A549 treated with ZK216348 at 1 μM for 4 hours (cell line): ENCODE data around the gene KLK13. TPM values are rescaled to one million over a fixed set of nuclear protein-coding genes. Genes with fewer than 3 reads are reported as not detected.

Experiments
- total RNA-seq: library from RNA; stranded (reverse); fragments of 200-300 nt; extraction: Qiagen RNA extraction; gene quantifications from 5 replicates; pipeline ENCODE4 v1.2.3, GENCODE V29; 2022; ENCODE audit warnings: low read depth

KLK13 gene, protein sequence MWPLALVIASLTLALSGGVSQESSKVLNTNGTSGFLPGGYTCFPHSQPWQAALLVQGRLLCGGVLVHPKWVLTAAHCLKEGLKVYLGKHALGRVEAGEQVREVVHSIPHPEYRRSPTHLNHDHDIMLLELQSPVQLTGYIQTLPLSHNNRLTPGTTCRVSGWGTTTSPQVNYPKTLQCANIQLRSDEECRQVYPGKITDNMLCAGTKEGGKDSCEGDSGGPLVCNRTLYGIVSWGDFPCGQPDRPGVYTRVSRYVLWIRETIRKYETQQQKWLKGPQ
- total RNA-seq: 0.31 to 0.38 TPM in 2 of 5 replicates, not detected in the others

GRCh38 chr19:51064534-51065220 is at the start of gene KLK13:
KLK13 (minus strand) TSS chr19:51065092; CDS start chr19:51065067, 25 bp downstream.

DNA sequence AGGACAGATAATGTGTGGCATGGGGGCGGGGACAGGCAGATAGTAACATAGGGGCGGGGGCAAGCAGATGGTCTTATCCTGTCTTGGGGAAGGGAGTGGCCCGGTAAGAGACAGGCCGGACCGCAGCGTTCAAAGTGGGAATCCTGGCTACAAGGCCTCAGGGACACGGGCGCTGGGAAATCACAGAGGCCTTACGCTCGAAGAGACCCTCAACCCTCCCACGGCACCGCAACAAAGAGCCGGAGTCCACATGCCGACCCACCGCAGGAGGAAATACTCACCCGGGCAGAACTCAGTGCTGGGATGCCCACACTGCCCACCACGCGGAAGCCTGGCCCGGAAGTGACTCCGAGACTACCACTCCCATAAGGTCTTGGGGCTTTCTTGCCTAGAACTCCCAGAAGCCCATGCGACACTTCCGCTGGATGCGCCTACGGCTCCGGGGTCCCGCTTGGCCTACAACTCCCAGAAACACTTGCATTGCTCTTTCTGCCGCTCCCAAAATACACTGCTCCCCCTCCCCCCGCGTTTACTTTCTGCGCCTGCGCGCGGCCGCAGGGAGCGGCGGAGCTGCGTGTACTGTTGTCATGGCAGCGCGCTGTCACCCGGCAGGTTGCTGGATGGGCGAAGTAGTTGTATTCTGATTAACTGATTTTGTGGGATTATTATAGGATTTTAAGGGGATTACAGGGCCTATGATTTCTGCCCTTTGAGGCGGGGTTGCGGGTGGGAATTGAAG is 43.3 kb upstream of the KLK13 start, which contains the start of gene CTU1:
CTU1 (minus strand) TSS at position 344 of the 739 bp plus-strand sequence. CDS start 3,840 bp downstream, outside the sequence.

GRCh38 chr19:51082611-51083010 is 17.7 kb upstream of the KLK13 start, which contains the start of gene KLK14:
KLK14 (minus strand) TSS chr19:51082887; CDS start chr19:51082614, 273 bp downstream.

DNA sequence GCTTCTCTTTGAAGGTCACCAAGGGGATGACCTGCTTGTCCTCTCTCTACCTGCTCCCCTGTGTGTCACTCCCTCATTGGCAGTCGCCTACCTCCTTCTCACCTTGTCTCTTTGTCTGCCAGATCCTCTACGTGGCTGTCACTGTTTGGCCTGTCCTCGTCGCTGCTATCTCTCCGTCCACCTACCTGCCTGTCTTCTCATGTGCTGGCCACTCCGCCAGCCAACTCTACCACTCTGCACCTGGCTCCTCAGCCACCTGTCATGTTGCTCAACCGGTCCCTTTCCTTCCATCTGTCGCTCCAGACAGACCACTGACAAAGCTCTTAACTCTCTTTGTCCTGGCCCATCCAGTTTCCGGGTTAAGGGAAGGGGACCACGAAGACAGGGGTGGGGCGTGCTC is 30.2 kb downstream of the KLK13 start, which contains the start of gene KLK12:
KLK12 (minus strand) TSS at position 299 of the 400 bp plus-strand sequence. CDS start 381 bp downstream, outside the sequence.

DNA sequence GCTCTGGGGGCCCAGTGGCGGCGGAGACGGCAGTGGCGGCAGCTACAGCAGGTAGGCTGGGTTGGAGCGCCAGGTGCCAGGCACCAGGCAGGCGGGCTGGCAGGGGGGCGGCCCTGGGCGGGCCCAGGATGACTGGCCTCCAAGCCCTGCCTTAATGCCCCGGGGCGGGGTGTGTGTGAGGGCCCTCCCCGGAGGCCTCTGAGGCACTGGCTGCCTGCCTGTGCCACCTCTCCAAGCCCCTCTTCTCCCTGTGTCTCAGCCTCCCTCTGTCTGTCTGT is 38.4 kb downstream of the KLK13 start, which contains the start of gene KLK11:
KLK11 (minus strand) TSS at position 63 of the 278 bp plus-strand sequence. CDS start 985 bp downstream, outside the sequence.

GRCh38 chr19:51019544-51019925 is 45.4 kb downstream of the KLK13 start, which contains the start of gene KLK10:
KLK10 (minus strand) TSS chr19:51019709; CDS start chr19:51019130, 579 bp downstream.

Other genes with a start within 250 kb of the KLK13 start
- gene KLK1, start 241.3 kb downstream of the KLK13 start, total RNA-seq: 0.15 TPM in 1 of 5 replicates, not detected in the others
- not detected in 5 replicates for gene KLK15, start 231.5 kb downstream of the KLK13 start, total RNA-seq
- gene KLK3, start 210.2 kb downstream of the KLK13 start, total RNA-seq: not detected in 5 replicates
- 0.27 TPM in 1 of 5 replicates, not detected in the others for gene KLK2, start 191.7 kb downstream of the KLK13 start, total RNA-seq
- 0.41 TPM in 1 of 5 replicates, not detected in the others for gene KLK4, start 153.7 kb downstream of the KLK13 start, total RNA-seq
- not detected in 5 replicates for gene KLK5, start 112.1 kb downstream of the KLK13 start, total RNA-seq
- gene KLK6, start 95.5 kb downstream of the KLK13 start, total RNA-seq: 0.22 to 1.1 TPM (median 0.66 TPM) in 5 replicates
- gene KLK7, start 81.2 kb downstream of the KLK13 start, total RNA-seq: not detected in 5 replicates
- gene KLK8, start 63.5 kb downstream of the KLK13 start, total RNA-seq: not detected in 5 replicates
- gene KLK10, start 45.4 kb downstream of the KLK13 start, total RNA-seq: 0.20 to 0.60 TPM (median 0.50 TPM) in 4 of 5 replicates, not detected in the other
- gene KLK11, start 38.5 kb downstream of the KLK13 start, total RNA-seq: 0.21 TPM in 1 of 5 replicates, not detected in the others
- not detected in 5 replicates for gene KLK12, start 30.1 kb downstream of the KLK13 start, total RNA-seq
- gene KLK14, start 17.8 kb upstream of the KLK13 start, total RNA-seq: 0.20 to 0.68 TPM (median 0.28 TPM) in 5 replicates
- 2.8 to 19.3 TPM (median 16.8 TPM) in 5 replicates for gene CTU1, start 43.3 kb upstream of the KLK13 start, total RNA-seq
- not detected in 5 replicates for gene SIGLEC9, start 59.8 kb upstream of the KLK13 start, total RNA-seq
- not detected in 5 replicates for gene SIGLEC7, start 77.2 kb upstream of the KLK13 start, total RNA-seq
- 0.13 to 0.27 TPM in 2 of 5 replicates, not detected in the others for gene CD33, start 160.0 kb upstream of the KLK13 start, total RNA-seq
- gene SIGLECL1, start 186.0 kb upstream of the KLK13 start, total RNA-seq: not detected in 5 replicates
- 0.05 to 0.12 TPM in 2 of 5 replicates, not detected in the others for gene IGLON5, start 246.6 kb upstream of the KLK13 start, total RNA-seq